Chondrocyte (in vitro differentiated cells): ENCODE data around the gene PI4KA. TPM values are rescaled to one million over a fixed set of nuclear protein-coding genes. Genes with fewer than 3 reads are reported as not detected.

ENCODE experiments used
- DNase-seq: peaks from one replicate; pipeline ENCODE4 v3.0.0; 2021; ENCODE audit warnings: mixed read lengths, low spot score
- H3K27ac Mint-ChIP-seq: one replicate; pipeline ENCODE4 v1.8.0; 2021; ENCODE audit warnings: mild to moderate bottlenecking, moderate library complexity, mixed read lengths; ENCODE audit not compliant: unreplicated experiment
- H3K27me3 Mint-ChIP-seq: 2 replicates; pipeline ENCODE4 v1.8.0; 2021; ENCODE audit warnings: low read depth, mixed read lengths
- H3K36me3 Mint-ChIP-seq: 2 replicates; pipeline ENCODE4 v1.8.0; 2021; ENCODE audit warnings: low read depth, mixed read lengths
- H3K4me1 Mint-ChIP-seq: 2 replicates; pipeline ENCODE4 v1.8.0; 2021; ENCODE audit warnings: low read depth, mild to moderate bottlenecking, mixed read lengths
- H3K4me3 Mint-ChIP-seq: one replicate; pipeline ENCODE4 v1.8.0; 2021; ENCODE audit warnings: mild to moderate bottlenecking, moderate library complexity, mixed read lengths; ENCODE audit not compliant: unreplicated experiment
- H3K9me3 Mint-ChIP-seq: 2 replicates; pipeline ENCODE4 v1.8.0; 2021; ENCODE audit warnings: low read depth, mixed read lengths
- CTCF ChIP-seq: fragments of 200-600 bp; sonication (generic); IDR thresholded peaks from 2 replicates; pipeline ENCODE4 v1.5.0; 2021; ENCODE audit warnings: antibody characterized with exemption, mild to moderate bottlenecking, moderate library complexity
- total RNA-seq: library from RNA; stranded (reverse); gene quantifications from 3 replicates; pipeline ENCODE4 v1.2.1, GENCODE V29; 2021

The PI4KA gene
- total RNA-seq, 1 donor from 2014 or later, result 68.3 TPM

- H3K4me1 Mint-ChIP-seq, result no peaks in the 10 kb centered on the region
- H3K36me3 Mint-ChIP-seq, result peaks cover 3% of the 10 kb centered on the region
- DNase-seq, result no peak
- no peak for TF ChIP-seq CTCF
- peaks cover 5% of the 10 kb centered on the region for H3K9me3 Mint-ChIP-seq
- H3K27me3 Mint-ChIP-seq, result peaks cover 43% of the 10 kb centered on the region
- H3K27ac Mint-ChIP-seq, result no peak overlapping the region
- H3K4me3 Mint-ChIP-seq, result no peak overlapping the region
These were observed 200.6 kb downstream of the PI4KA start for GRCh38 chr22:20657963-20658362.

Other genes starting within 250 kb of the PI4KA start
- not detected in 3 replicates for gene SERPIND1, start 84.7 kb downstream of the PI4KA start, total RNA-seq
- 25.3 to 26.3 TPM (median 25.8 TPM) in 3 replicates for gene SNAP29, start 196 bp upstream of the PI4KA start, total RNA-seq
- 45.3 to 49.2 TPM (median 46.3 TPM) in 3 replicates for gene CRKL, start 58.6 kb upstream of the PI4KA start, total RNA-seq
- gene AIFM3, start 108.4 kb upstream of the PI4KA start, total RNA-seq, result 0.47 TPM in 1 of 3 replicates, not detected in the others
- gene LZTR1, start 123.5 kb upstream of the PI4KA start, total RNA-seq, result 86.4 to 103 TPM (median 87.0 TPM) in 3 replicates
- gene THAP7, start 143.3 kb upstream of the PI4KA start, total RNA-seq, result 15.7 to 22.5 TPM (median 17.2 TPM) in 3 replicates
- 2.1 to 4.9 TPM (median 2.2 TPM) in 3 replicates for gene P2RX6, start 156.4 kb upstream of the PI4KA start, total RNA-seq
- 0.22 to 0.28 TPM in 2 of 3 replicates, not detected in the other for gene SLC7A4, start 173.8 kb upstream of the PI4KA start, total RNA-seq
- gene LRRC74B, start 187.1 kb upstream of the PI4KA start, total RNA-seq, result not detected in 3 replicates